Esophagus (tissue), 2 donors: ENCODE measurements around the gene IPP. TPM values are rescaled to one million over a fixed set of nuclear protein-coding genes. Genes with fewer than 3 reads are reported as not detected.

ENCODE experiments used
- H3K27ac ChIP-seq, 2 donors: one replicate each; pipeline ENCODE4 v1.5.1; 2013; ENCODE audit warnings: low read depth in 2 of 2, mild to moderate bottlenecking in 2 of 2, inconsistent platforms in 1 of 2, low read length in 1 of 2, moderate library complexity in 1 of 2
- H3K27me3 ChIP-seq, 2 donors: one replicate each; pipeline ENCODE4 v1.6.1; 2013; ENCODE audit warnings: low read length in 2 of 2, control low read depth in 1 of 2, mild to moderate bottlenecking in 1 of 2; ENCODE audit not compliant: insufficient read depth in 2 of 2, control insufficient read depth in 1 of 2
- H3K36me3 ChIP-seq, 2 donors: one replicate each; pipeline ENCODE4 v1.6.1; 2013; ENCODE audit warnings: low read length in 1 of 2; ENCODE audit not compliant: control insufficient read depth in 2 of 2, insufficient read depth in 2 of 2
- H3K4me1 ChIP-seq, 2 donors: one replicate each; pipeline ENCODE4 v1.6.1; 2013; ENCODE audit warnings: low read length in 1 of 2; ENCODE audit not compliant: control insufficient read depth in 2 of 2, insufficient read depth in 2 of 2
- H3K4me3 ChIP-seq, 2 donors: one replicate each; pipeline ENCODE4 v1.5.1; 2013; ENCODE audit warnings: low read length in 2 of 2, mild to moderate bottlenecking in 2 of 2, low read depth in 1 of 2, moderate library complexity in 1 of 2
- H3K9me3 ChIP-seq, 2 donors: one replicate each; pipeline ENCODE4 v1.6.1; 2013; ENCODE audit warnings: mild to moderate bottlenecking in 2 of 2, low read depth in 1 of 2, low read length in 1 of 2, moderate library complexity in 1 of 2; ENCODE audit not compliant: control insufficient read depth in 2 of 2, insufficient read depth in 1 of 2
- WGBS, 2 donors: extraction: QIAGEN DNeasy Blood & Tissue Kit; methylation state at CpG; one replicate each; pipeline ENCODE4 v1.1.7; 2013; 5-methylcytosine and 5-hydroxymethylcytosine counted together
- polyA plus RNA-seq, 2 donors: library from polyadenylated mRNA; stranded (reverse); fragments of 200-250 nt; gene quantifications; one replicate each; pipeline ENCODE4 v1.2.3, GENCODE V29; 2013
- donor health status: healthy with polysubstance abuse.
- donor health status: Bipolar disorder and iron deficiency.

Gene IPP
- polyA plus RNA-seq, 2 donors: 3.7 to 5.2 TPM

GRCh38 chr1:45674478-45674877 lies 76.0 kb downstream of the IPP start:
- H3K4me1 ChIP-seq: peaks cover 5% of the 10 kb centered on the region in 2 donors
- 68 to 79% methylated on average over 5 of the region's 5 CpGs for WGBS, 2 donors

GRCh38 chr1:45673956-45674355 lies 76.5 kb downstream of the IPP start:
- H3K27me3 ChIP-seq: no peaks in the 10 kb centered on the region
- peaks cover 5 to 7% of the 10 kb centered on the region in 2 donors for H3K4me1 ChIP-seq
- H3K36me3 ChIP-seq: no peaks in the 10 kb centered on the region
- H3K4me3 ChIP-seq: no peak overlapping the region
- H3K27ac ChIP-seq: no peak overlapping the region
- no peaks in the 10 kb centered on the region for H3K9me3 ChIP-seq
- WGBS, 2 donors: 96 to 98% methylated on average over 4 of the region's 4 CpGs

More at GRCh38 chr1:45674478-45674877, 76.0 kb downstream of the IPP start:
- Histone ChIP-seq H3K36me3 (no peaks in the 10 kb centered on the region), H3K9me3 (no peaks in the 10 kb centered on the region), H3K4me3 (no peak overlapping the region), H3K27me3 (no peaks in the 10 kb centered on the region), H3K27ac (no peak overlapping the region)

- Histone ChIP-seq H3K9me3 (no peaks in the 10 kb centered on the region), H3K27ac (no peak overlapping the region), H3K36me3 (no peaks in the 10 kb centered on the region), H3K4me1 (peaks cover 3 to 5% of the 10 kb centered on the region in 2 donors), H3K4me3 (no peak overlapping the region), H3K27me3 (no peaks in the 10 kb centered on the region)
- WGBS, 2 donors: 73 to 76% methylated on average over 6 of the region's 6 CpGs
Observed at GRCh38 chr1:45669859-45670655, 80.4 kb downstream of the IPP start.

GRCh38 chr1:45669379-45669778 lies 81.1 kb downstream of the IPP start:
- Histone ChIP-seq H3K27ac (no peak overlapping the region), H3K4me1 (peaks cover 3% of the 10 kb centered on the region in 2 donors)
- 47 to 51% methylated on average over 1 of the region's 1 CpG for WGBS, 2 donors

GRCh38 chr1:45668526-45668925 lies 81.9 kb downstream of the IPP start:
- H3K9me3 ChIP-seq: no peaks in the 10 kb centered on the region
- H3K27ac ChIP-seq: no peak overlapping the region

More at GRCh38 chr1:45669379-45669778, 81.1 kb downstream of the IPP start:
- H3K27me3 ChIP-seq: no peaks in the 10 kb centered on the region
- H3K9me3 ChIP-seq: no peaks in the 10 kb centered on the region
- no peak overlapping the region for H3K4me3 ChIP-seq
- H3K36me3 ChIP-seq: no peaks in the 10 kb centered on the region

GRCh38 chr1:45667321-45668111 lies 82.9 kb downstream of the IPP start:
- Histone ChIP-seq H3K9me3 (no peaks in the 10 kb centered on the region), H3K4me1 (peaks cover 0 to 2% of the 10 kb centered on the region in 2 donors), H3K4me3 (no peak overlapping the region), H3K27me3 (no peaks in the 10 kb centered on the region), H3K27ac (no peak overlapping the region), H3K36me3 (no peaks in the 10 kb centered on the region)
- WGBS, 2 donors: 82 to 92% methylated on average over 8 of the region's 8 CpGs

More at GRCh38 chr1:45668526-45668925, 81.9 kb downstream of the IPP start:
- WGBS, 2 donors: 95 to 99% methylated on average over 4 of the region's 4 CpGs
- Histone ChIP-seq H3K27me3 (no peaks in the 10 kb centered on the region), H3K4me1 (peaks cover 2% of the 10 kb centered on the region in 2 donors), H3K4me3 (no peak overlapping the region), H3K36me3 (no peaks in the 10 kb centered on the region)

GRCh38 chr1:45666836-45667235 lies 83.6 kb downstream of the IPP start:
- Histone ChIP-seq H3K9me3 (no peaks in the 10 kb centered on the region), H3K4me3 (no peak overlapping the region), H3K4me1 (peaks cover 0 to 2% of the 10 kb centered on the region in 2 donors), H3K27ac (no peak overlapping the region), H3K27me3 (no peaks in the 10 kb centered on the region), H3K36me3 (no peaks in the 10 kb centered on the region)
- 88 to 92% methylated on average over 2 of the region's 2 CpGs for WGBS, 2 donors

GRCh38 chr1:45660336-45660735 lies 90.1 kb downstream of the IPP start:
- no peaks in the 10 kb centered on the region for H3K27me3 ChIP-seq
- no peaks in the 10 kb centered on the region for H3K9me3 ChIP-seq
- H3K4me1 ChIP-seq: no peaks in the 10 kb centered on the region
- peaks cover 2 to 7% of the 10 kb centered on the region in 2 donors for H3K36me3 ChIP-seq
- WGBS, 2 donors: 58 to 71% methylated on average over 2 of the region's 2 CpGs
- no peak overlapping the region for H3K4me3 ChIP-seq
- H3K27ac ChIP-seq: no peak overlapping the region

- Histone ChIP-seq H3K27me3 (no peaks in the 10 kb centered on the region), H3K27ac (no peak overlapping the region), H3K4me3 (no peak overlapping the region), H3K36me3 (peaks cover 2 to 13% of the 10 kb centered on the region in 2 donors), H3K4me1 (no peaks in the 10 kb centered on the region), H3K9me3 (no peaks in the 10 kb centered on the region)
- WGBS, 2 donors: 92 to 93% methylated on average over 2 of the region's 2 CpGs
Observed at GRCh38 chr1:45659222-45659621, 91.2 kb downstream of the IPP start.
